ENCODE data around the gene LRBA. TPM values are rescaled to one million over a fixed set of nuclear protein-coding genes. Genes with fewer than 3 reads are reported as not detected.

The LRBA gene
- total and polyA plus RNA-seq, 12 donors = 6.2 to 31.2 (median 23.9) TPM

DNA sequence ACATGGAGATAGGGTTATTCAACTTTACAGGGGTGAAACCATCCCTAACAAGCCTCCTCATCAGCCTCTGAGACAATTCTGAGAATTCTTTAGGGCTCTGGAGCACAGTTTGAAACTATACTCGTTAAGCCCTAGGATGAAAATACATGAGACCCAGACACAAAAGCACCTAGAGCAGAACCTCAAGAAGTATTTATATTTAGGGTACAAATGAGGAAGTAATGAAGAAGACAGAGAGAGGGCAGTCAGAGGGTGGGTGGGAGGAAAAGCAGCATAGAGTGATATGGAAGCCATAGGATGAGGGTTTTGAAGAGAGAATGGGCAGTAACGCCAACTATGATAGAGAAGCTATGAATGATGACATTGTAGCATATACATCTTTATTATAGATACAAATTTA lies 686.6 kb downstream of the LRBA start:
- Histone ChIP-seq H3K27ac (no peak overlapping the region), H3K27me3 (no peaks in the 10 kb centered on the region), H3K4me1 (peaks cover 0 to 16% (median 7%) of the 10 kb centered on the region in 9 donors), H3K36me3 (no peaks in the 10 kb centered on the region), H3K4me3 (no peak overlapping the region), H3K9me3 (no peaks in the 10 kb centered on the region)
- WGBS, 2 donors = 90 to 94% methylated on average over 2 of the region's 2 CpGs
- intact Hi-C loops (cut with DNase I) = no loop called here
- ATAC-seq (no peak), DNase-seq (no peak)
- TF ChIP-seq, protein P1, sequence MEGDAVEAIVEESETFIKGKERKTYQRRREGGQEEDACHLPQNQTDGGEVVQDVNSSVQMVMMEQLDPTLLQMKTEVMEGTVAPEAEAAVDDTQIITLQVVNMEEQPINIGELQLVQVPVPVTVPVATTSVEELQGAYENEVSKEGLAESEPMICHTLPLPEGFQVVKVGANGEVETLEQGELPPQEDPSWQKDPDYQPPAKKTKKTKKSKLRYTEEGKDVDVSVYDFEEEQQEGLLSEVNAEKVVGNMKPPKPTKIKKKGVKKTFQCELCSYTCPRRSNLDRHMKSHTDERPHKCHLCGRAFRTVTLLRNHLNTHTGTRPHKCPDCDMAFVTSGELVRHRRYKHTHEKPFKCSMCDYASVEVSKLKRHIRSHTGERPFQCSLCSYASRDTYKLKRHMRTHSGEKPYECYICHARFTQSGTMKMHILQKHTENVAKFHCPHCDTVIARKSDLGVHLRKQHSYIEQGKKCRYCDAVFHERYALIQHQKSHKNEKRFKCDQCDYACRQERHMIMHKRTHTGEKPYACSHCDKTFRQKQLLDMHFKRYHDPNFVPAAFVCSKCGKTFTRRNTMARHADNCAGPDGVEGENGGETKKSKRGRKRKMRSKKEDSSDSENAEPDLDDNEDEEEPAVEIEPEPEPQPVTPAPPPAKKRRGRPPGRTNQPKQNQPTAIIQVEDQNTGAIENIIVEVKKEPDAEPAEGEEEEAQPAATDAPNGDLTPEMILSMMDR (IDR thresholded peaks at IDR 0.05) = no peak

DNA sequence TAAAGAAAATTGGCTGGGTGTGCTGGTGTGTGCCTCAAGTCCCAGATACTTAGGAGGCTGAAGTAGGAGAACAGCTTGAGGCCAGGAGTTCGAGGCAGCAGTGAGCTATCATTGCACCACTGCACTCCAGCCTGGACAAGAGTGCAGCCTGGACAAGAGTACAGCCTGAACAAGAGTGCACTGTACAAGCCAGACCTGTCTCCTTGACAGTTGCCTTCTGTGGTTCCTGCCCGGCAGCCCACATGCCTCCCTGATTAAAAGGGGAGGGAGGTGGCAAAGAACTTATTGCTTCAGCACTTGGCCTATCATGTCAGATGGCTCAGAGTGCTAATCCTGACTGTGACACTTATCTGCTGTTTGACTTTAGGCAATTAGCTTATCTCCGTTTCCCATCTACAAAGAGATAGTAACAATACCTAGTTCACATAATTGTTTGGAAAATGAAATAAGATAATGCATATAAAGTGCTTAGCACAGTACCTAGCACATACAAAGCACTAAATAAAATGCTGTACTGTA lies 687.8 kb downstream of the LRBA start:
- ATAC-seq = peak in 3 of 8 donors; percentile 30 to 56 (median 41)
- Histone ChIP-seq H3K27ac (no peak overlapping the region), H3K4me3 (no peak overlapping the region)

DNA sequence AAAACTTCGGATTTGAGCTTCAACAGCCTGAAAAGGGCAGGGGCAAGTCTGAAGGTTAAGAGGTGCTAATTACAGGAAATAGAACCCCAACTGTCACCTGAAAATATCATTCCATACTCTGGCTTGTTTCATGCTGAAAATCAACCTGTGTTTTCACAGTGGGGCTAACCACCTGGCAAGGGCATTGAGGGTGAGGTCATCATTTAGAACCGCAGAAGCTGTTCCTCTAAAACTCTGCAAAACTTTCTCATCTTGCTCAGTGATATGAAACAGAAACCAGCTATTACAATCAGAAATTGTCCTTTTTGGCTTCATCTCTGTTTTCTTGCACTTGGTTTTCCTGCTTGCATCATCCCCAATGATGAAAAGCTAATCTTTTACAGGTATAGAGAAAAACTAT lies 689.2 kb downstream of the LRBA start:
- peaks cover 0 to 5% (median 0%) of the 10 kb centered on the region in 9 donors for H3K36me3 ChIP-seq
- intact Hi-C loops (cut with DNase I) = no loop called here
- no peaks in the 10 kb centered on the region for H3K27me3 ChIP-seq
- ATAC-seq (no peak), DNase-seq (no peak)
- peaks cover 0 to 11% (median 0%) of the 10 kb centered on the region in 9 donors for H3K4me1 ChIP-seq
- no peaks in the 10 kb centered on the region for H3K9me3 ChIP-seq
- TF ChIP-seq, protein P1 (IDR thresholded peaks at IDR 0.05) = no peak
- no peak overlapping the region for H3K27ac ChIP-seq
- no peak overlapping the region for H3K4me3 ChIP-seq
- WGBS, 2 donors = 86 to 93% methylated on average over 2 of the region's 2 CpGs

More for the DNA sequence above, 687.8 kb downstream of the LRBA start:
- intact Hi-C loops (cut with DNase I) = no loop called here
- no peak for DNase-seq
- 84% methylated on average over 3 of the region's 3 CpGs for WGBS, 2 donors
- Histone ChIP-seq H3K27me3 (no peaks in the 10 kb centered on the region), H3K4me1 (peaks cover 0 to 11% (median 0%) of the 10 kb centered on the region in 9 donors), H3K9me3 (no peaks in the 10 kb centered on the region), H3K36me3 (no peaks in the 10 kb centered on the region)
- TF ChIP-seq, protein P1 (IDR thresholded peaks at IDR 0.05) = no peak

GRCh38 chr4:150323406-150324325 lies 691.4 kb downstream of the LRBA start:
- peaks cover 0 to 10% (median 0%) of the 10 kb centered on the region in 9 donors for H3K36me3 ChIP-seq
- no peaks in the 10 kb centered on the region for H3K9me3 ChIP-seq
- TF ChIP-seq, protein P1 (IDR thresholded peaks at IDR 0.05) = no peak
- WGBS, 2 donors = 82 to 83% methylated on average over 7 of the region's 7 CpGs
- peaks cover 0 to 11% (median 0%) of the 10 kb centered on the region in 9 donors for H3K4me1 ChIP-seq
- ATAC-seq (no peak), DNase-seq (no peak)
- no peak overlapping the region for H3K27ac ChIP-seq
- intact Hi-C loops (cut with DNase I) = no loop called here
- H3K27me3 ChIP-seq = no peaks in the 10 kb centered on the region
- no peak overlapping the region for H3K4me3 ChIP-seq
